Ectodermal cell (in vitro differentiated cells): ENCODE results near the gene LOXHD1.

Experiments
- H3K27ac ChIP-seq: 2 replicates; pipeline ENCODE4 v1.7.0; 2013; ENCODE audit warnings: mild to moderate bottlenecking, low read depth, low read length; ENCODE audit not compliant: insufficient read depth, poor library complexity, severe bottlenecking
- H3K27me3 ChIP-seq: 2 replicates; pipeline ENCODE4 v1.7.0; 2013; ENCODE audit warnings: mild to moderate bottlenecking, low read length; ENCODE audit not compliant: insufficient read depth, control insufficient read depth, poor library complexity, severe bottlenecking
- H3K36me3 ChIP-seq: one replicate; pipeline ENCODE4 v1.7.0; 2013; ENCODE audit warnings: low read length; ENCODE audit not compliant: control insufficient read depth, insufficient read depth
- H3K4me1 ChIP-seq: one replicate; pipeline ENCODE4 v1.7.0; 2013; ENCODE audit warnings: low read length; ENCODE audit not compliant: control insufficient read depth, insufficient read depth
- H3K4me3 ChIP-seq: 2 replicates; pipeline ENCODE4 v1.7.0; 2013; ENCODE audit warnings: low read depth, low read length, control low read depth; ENCODE audit not compliant: insufficient read depth
- H3K9me3 ChIP-seq: 2 replicates; pipeline ENCODE4 v1.7.0; 2013; ENCODE audit warnings: mild to moderate bottlenecking, low read length, moderate library complexity; ENCODE audit not compliant: control insufficient read depth
- WGBS, 2 experiments: methylation state at CpG; one replicate each; pipeline ENCODE4 v1.1.7; 2013; ENCODE audit warnings: missing lambda C conversion rate in 2 of 2; 5-methylcytosine and 5-hydroxymethylcytosine counted together

LOXHD1 gene

DNA sequence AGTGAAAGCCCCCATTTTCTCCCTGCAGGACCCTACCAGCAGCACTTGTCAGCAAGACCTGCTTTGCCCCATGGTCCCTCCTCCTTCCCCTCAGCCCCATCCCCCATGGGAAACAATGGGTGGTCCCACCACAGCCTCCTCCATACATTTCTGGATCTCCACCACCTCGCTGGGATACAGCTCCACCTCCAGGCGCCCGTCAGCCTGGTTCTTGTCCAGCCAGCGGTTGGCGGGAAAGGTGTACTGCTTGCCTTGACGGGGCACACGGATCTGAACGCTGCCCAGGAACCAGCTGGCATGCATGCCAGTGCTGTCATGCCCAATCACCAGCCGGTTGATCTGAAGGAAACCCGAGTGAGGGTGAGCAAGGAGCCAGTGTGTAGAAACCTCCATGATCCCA is 90.9 kb downstream of the LOXHD1 start:
- no peaks in the 10 kb centered on the region for H3K36me3 ChIP-seq
- no peaks in the 10 kb centered on the region for H3K27me3 ChIP-seq
- 90 to 91% methylated on average over 10 of the region's 10 CpGs for WGBS, 2 experiments
- no peaks in the 10 kb centered on the region for H3K9me3 ChIP-seq
- H3K4me3 ChIP-seq = no peak overlapping the region
- H3K4me1 ChIP-seq = peaks cover 12% of the 10 kb centered on the region
- no peak overlapping the region for H3K27ac ChIP-seq

DNA sequence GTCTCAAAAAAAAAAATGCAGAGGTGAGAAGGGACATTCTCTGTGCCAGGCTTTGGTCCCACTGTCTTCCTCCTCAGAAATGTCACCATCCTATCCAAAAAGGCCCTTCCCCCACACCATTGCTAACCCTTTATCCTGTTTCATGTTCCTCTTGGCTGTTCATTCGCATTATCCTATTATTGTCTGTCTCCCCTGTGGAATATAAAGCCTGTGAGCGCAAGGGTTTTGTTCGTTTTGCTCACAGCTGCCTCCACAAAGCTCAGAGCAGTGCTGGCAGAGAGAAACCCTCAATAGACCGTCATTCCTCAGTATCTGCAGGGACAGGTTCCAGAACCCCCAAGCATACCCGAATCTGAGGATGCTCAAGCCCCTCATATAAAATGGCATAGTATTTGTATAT is 91.8 kb downstream of the LOXHD1 start:
- 83 to 86% methylated on average over 4 of the region's 5 CpGs for WGBS, 2 experiments
- Histone ChIP-seq H3K36me3 (no peaks in the 10 kb centered on the region), H3K4me3 (no peak overlapping the region), H3K9me3 (no peaks in the 10 kb centered on the region), H3K27me3 (no peaks in the 10 kb centered on the region), H3K4me1 (peaks cover 12% of the 10 kb centered on the region), H3K27ac (no peak overlapping the region)

DNA sequence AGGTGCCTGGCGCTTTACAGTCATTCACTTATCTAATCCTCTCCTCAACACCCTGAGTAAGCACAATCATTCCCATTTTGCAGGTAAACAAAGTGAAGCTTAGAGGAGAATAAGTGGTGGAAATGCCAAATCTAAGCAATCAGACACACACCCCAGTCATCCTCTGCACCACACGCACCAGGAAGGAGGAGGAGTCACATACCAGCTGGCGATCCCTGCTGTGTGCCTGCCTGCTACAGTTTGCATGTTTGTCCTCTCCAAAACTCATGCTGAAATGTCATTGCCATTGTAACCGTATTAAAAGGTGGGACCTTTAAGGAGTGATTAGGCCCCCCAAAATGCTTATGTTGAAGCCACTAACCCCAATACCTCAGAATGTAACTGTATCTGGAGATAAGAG is 93.7 kb downstream of the LOXHD1 start:
- no peaks in the 10 kb centered on the region for H3K36me3 ChIP-seq
- peaks cover 12% of the 10 kb centered on the region for H3K4me1 ChIP-seq
- 39 to 43% methylated on average over 4 of the region's 4 CpGs for WGBS, 2 experiments
- H3K27ac ChIP-seq = no peak overlapping the region
- H3K9me3 ChIP-seq = no peaks in the 10 kb centered on the region
- H3K4me3 ChIP-seq = no peak overlapping the region
- no peaks in the 10 kb centered on the region for H3K27me3 ChIP-seq

DNA sequence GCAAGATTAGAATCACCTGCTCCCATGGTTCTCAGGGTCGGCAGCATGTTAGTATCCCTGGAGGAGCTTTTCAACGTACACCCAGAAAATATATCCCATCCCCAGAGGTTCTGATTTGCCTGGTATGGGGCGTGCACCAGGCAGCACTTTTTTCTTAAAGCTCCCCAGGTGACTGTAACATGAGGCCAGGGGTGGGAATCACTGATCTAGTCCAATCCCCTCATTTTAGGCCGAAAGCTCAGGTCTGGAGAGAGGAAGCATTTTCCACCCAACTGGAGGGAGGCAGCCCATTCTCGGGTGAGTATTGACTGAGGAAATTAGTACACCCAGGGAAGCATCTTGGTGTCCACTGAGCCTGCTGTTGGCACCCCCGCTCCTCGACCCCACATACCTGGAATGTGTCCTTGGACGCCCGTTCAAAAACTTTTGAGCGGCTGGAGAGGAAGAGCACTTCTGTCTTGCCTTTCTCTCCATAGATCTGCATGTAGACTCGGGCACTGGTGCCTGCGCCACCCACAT is 94.3 kb downstream of the LOXHD1 start:
- H3K27me3 ChIP-seq = no peaks in the 10 kb centered on the region
- H3K27ac ChIP-seq = no peak overlapping the region
- no peaks in the 10 kb centered on the region for H3K36me3 ChIP-seq
- 79 to 85% methylated on average over 12 of the region's 12 CpGs for WGBS, 2 experiments
- H3K4me1 ChIP-seq = peaks cover 12% of the 10 kb centered on the region
- H3K9me3 ChIP-seq = no peaks in the 10 kb centered on the region
- no peak overlapping the region for H3K4me3 ChIP-seq

DNA sequence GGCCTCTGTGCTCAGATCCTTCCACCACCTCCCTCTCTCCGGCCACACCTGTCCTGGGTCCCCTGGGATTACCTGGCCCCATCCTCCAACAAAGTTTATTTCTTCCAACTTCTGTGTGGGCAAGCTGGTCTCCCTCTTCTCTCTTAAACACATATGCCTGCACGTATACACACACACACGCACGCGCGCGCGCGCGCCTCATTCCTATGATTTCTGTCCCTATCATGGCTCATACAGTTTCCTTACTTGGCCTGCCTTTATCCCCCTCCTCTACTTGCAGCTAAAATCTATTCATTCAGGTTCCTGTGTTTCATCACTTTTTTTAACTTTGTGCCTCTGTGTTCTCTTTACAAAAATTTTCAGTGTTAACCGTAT is 96.4 kb downstream of the LOXHD1 start:
- no peak overlapping the region for H3K4me3 ChIP-seq
- H3K4me1 ChIP-seq = peaks cover 12% of the 10 kb centered on the region
- 95 to 96% methylated on average over 11 of the region's 11 CpGs for WGBS, 2 experiments
- H3K27ac ChIP-seq = no peak overlapping the region
- H3K9me3 ChIP-seq = no peaks in the 10 kb centered on the region
- no peaks in the 10 kb centered on the region for H3K36me3 ChIP-seq
- H3K27me3 ChIP-seq = no peaks in the 10 kb centered on the region

DNA sequence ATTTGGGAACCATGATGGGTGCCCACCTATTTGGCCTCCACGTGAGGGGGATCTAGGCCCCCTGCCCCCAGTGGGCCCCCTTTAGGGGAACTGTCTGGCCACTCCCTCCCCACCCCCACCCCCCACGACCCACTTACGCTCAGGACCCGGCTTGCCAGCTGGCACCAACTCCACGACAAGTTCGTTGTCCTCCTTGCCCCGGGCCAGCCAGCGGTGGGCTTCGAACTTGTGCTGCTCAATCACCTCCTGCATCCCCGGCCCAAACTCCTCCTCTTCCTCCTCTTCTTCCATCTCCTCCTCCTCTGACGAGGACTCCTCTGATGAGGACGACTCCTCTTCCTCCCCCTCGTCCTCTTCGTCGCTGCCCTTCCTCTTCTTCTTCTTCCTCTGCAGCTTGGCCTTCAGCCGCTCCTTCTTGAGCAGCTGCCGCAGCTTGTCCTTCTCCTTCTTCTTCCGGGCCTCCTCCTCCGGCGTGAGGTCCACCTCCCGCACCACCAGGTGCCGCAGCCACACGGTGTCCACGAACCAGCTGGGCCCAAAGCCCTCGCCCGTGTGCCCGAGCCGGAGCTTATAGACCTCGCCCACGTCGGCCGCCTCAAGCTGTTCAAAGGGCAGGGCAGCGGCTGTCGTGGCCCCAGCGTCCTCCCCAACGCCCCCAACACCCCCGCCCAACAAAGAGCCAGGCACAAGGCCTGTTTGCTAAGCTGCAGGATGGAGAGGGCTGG is 96.9 kb downstream of the LOXHD1 start:
- Histone ChIP-seq H3K4me3 (no peak overlapping the region), H3K36me3 (no peaks in the 10 kb centered on the region), H3K9me3 (no peaks in the 10 kb centered on the region), H3K27ac (no peak overlapping the region), H3K27me3 (no peaks in the 10 kb centered on the region), H3K4me1 (peaks cover 12% of the 10 kb centered on the region)
- WGBS, 2 experiments = 92 to 93% methylated on average over 37 of the region's 37 CpGs

DNA sequence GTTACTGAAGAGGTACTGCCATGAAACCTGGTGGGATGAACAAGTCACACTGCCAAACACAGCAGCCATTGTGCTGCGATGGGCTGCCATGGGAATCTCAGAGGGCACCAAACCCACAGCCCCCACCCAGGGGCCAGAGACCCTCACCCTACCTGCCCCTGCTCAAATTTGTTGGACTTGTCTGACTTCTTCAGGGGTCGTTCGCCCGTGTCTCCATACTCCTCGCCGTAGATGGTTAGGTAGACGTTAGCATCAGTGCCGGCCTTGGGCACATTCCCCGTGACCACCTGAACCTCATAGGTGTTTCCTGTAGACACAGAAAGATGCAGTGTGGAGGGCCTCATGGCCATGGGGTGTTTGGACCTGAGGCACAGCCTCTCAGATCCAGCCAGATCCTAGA is 97.7 kb downstream of the LOXHD1 start:
- H3K27me3 ChIP-seq = no peaks in the 10 kb centered on the region
- no peaks in the 10 kb centered on the region for H3K36me3 ChIP-seq
- no peak overlapping the region for H3K4me3 ChIP-seq
- H3K27ac ChIP-seq = no peak overlapping the region
- H3K9me3 ChIP-seq = no peaks in the 10 kb centered on the region
- H3K4me1 ChIP-seq = peaks cover 12% of the 10 kb centered on the region
- WGBS, 2 experiments = 93 to 98% methylated on average over 9 of the region's 9 CpGs

DNA sequence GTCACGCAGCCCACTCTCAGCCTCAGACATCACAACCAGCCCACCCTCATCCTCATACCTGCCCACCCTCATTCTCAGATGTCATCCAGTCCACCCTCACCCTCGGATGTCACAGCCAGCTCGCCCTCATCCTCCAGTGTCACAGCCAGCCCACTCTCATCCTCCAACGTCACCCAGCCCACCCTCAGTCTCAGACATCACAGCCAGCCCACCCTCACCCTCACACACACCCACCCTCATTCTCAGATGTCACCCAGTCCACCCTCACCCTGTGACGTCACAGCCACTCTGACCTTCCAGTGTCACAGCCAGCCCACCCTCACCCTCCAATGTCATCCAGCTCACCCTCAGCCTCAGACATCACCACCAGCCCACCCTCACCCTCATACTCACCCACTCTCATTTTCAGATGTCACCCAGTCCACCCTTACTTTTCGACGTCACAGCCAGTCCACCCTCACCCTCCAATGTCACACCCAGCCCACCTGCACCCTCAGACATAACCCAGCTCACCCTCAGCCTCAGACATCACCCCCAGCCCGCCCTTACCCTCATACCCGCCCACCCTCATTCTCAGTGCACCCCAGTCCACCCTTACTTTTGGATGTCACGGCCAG is 100.3 kb downstream of the LOXHD1 start:
- H3K4me3 ChIP-seq = no peak overlapping the region
- H3K27ac ChIP-seq = no peak overlapping the region
- H3K27me3 ChIP-seq = no peaks in the 10 kb centered on the region
- no peaks in the 10 kb centered on the region for H3K9me3 ChIP-seq
- H3K4me1 ChIP-seq = no peaks in the 10 kb centered on the region
- 89 to 91% methylated on average over 10 of the region's 10 CpGs for WGBS, 2 experiments
- no peaks in the 10 kb centered on the region for H3K36me3 ChIP-seq

DNA sequence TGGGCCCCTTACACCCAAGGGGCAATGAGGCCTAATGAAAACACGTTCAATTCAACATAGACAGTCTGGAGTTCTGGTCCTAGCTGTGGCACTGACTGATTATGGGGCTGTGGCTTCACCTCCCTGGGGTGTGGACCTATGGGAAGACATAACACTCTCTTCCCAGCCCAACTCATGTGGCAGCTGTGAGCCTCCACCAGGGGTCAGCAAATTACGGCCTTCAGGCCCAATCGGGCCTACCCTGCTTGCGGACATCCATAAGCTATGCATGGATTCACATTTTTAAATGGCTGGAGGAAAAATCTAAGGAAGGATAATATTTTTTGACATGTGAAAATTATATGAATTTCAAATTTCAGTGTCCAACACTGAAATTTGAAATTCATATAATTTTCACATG is 101.3 kb downstream of the LOXHD1 start:
- no peaks in the 10 kb centered on the region for H3K4me1 ChIP-seq
- WGBS, 2 experiments = 40 to 58% methylated on average over 4 of the region's 4 CpGs
- no peak overlapping the region for H3K4me3 ChIP-seq
- no peaks in the 10 kb centered on the region for H3K9me3 ChIP-seq
- H3K36me3 ChIP-seq = no peaks in the 10 kb centered on the region
- H3K27me3 ChIP-seq = no peaks in the 10 kb centered on the region
- H3K27ac ChIP-seq = no peak overlapping the region

DNA sequence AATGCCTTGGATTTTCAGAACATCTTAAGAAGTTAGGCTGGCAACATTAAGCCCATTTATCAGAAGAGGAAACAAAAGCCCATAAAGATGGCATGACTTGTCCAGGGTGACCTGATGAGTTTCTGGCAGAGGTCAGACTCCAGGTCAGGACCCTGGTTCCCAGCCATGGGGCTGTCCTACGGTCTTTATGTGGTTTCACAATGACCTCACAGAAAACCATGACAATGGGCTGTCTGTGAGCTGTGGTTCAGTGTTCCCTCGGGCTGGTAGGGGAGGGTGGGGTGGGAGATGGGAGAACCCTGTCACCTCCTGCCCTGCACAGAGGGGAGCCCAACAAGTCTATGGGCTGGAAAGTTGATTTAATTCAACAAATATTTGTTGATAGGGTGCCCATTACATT is 101.8 kb downstream of the LOXHD1 start:
- Histone ChIP-seq H3K4me3 (no peak overlapping the region), H3K4me1 (no peaks in the 10 kb centered on the region), H3K27me3 (no peaks in the 10 kb centered on the region), H3K27ac (no peak overlapping the region), H3K36me3 (no peaks in the 10 kb centered on the region), H3K9me3 (no peaks in the 10 kb centered on the region)
- WGBS, 2 experiments = 54 to 68% methylated on average over 2 of the region's 2 CpGs
